ENCODE measurements around the gene UBASH3A. TPM values are rescaled to one million over a fixed set of nuclear protein-coding genes. Genes with fewer than 3 reads are reported as not detected.

UBASH3A gene
- polyA plus RNA-seq, 3 donors = not detected

DNA sequence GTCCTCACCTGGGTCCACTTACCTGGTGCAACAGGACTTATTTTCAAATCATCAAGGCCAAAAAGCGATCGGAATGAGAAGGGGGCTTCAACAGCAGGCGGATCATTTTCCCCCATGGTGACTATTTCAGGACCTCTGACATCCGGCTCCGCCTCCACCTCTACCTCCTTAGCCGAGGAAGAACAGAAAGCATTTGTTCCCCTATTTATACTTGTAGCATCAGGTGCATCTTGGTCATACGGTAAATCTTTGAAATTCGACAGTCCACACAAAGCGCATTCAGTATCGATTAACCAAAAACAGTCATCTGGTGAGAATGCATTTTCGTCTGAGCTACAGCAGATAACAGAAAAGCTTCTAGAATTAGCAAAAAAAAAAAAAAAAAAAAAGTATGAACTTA is 8.4 kb upstream of the UBASH3A start:
- H3K27ac Mint-ChIP-seq = no peak overlapping the region
- no peak overlapping the region for H3K4me3 Mint-ChIP-seq
- TF ChIP-seq, protein P1, sequence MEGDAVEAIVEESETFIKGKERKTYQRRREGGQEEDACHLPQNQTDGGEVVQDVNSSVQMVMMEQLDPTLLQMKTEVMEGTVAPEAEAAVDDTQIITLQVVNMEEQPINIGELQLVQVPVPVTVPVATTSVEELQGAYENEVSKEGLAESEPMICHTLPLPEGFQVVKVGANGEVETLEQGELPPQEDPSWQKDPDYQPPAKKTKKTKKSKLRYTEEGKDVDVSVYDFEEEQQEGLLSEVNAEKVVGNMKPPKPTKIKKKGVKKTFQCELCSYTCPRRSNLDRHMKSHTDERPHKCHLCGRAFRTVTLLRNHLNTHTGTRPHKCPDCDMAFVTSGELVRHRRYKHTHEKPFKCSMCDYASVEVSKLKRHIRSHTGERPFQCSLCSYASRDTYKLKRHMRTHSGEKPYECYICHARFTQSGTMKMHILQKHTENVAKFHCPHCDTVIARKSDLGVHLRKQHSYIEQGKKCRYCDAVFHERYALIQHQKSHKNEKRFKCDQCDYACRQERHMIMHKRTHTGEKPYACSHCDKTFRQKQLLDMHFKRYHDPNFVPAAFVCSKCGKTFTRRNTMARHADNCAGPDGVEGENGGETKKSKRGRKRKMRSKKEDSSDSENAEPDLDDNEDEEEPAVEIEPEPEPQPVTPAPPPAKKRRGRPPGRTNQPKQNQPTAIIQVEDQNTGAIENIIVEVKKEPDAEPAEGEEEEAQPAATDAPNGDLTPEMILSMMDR (IDR thresholded peaks at IDR 0.05) = no peak
- peaks cover 0 to 5% (median 0%) of the 10 kb centered on the region in 3 donors for H3K27me3 Mint-ChIP-seq (ENCODE audit: low read depth in 3 of 3)
- no peaks in the 10 kb centered on the region for H3K4me1 Mint-ChIP-seq
- peaks cover 0 to 1% (median 0%) of the 10 kb centered on the region in 7 donors for H3K9me3 Mint-ChIP-seq
- WGBS (ENCODE audit: insufficient coverage) = 79% methylated on average over 4 of the region's 11 CpGs
- Histone ChIP-seq H3K79me2 (ENCODE audit: insufficient read depth, low read length) (no peaks in the 10 kb centered on the region), H3K4me1 (ENCODE audit: control insufficient read depth in 1 of 2, insufficient read depth in 2 of 2, low read length in 2 of 2) (no peaks in the 10 kb centered on the region), H3K4me3 (replicated peaks in 1 of 3; ENCODE audit: low read depth in 2 of 3, low read length in 3 of 3) (no peak overlapping the region), H3K27ac (ENCODE audit: low read depth in 1 of 2, low read length in 2 of 2) (no peak overlapping the region), H3K9me3 (replicated peaks in 1 of 2; ENCODE audit: control insufficient read depth in 1 of 2, insufficient read depth in 1 of 2, low read length in 2 of 2) (no peaks in the 10 kb centered on the region), H3K27me3 (ENCODE audit: control insufficient read depth in 2 of 2, insufficient read depth in 2 of 2, low read length in 2 of 2) (no peaks in the 10 kb centered on the region), H3K9ac (ENCODE audit: insufficient read depth, low read length, poor library complexity, severe bottlenecking) (no peak overlapping the region), H4K20me1 (ENCODE audit: insufficient read depth, low read length) (no peaks in the 10 kb centered on the region), H3K36me3 (replicated peaks in 1 of 2; ENCODE audit: control insufficient read depth in 1 of 2, insufficient read depth in 2 of 2, low read length in 2 of 2) (no peaks in the 10 kb centered on the region), H3K4me2 (replicated peaks; ENCODE audit: extremely low read depth, low read length, poor library complexity, severe bottlenecking) (no peak overlapping the region), H2AFZ (ENCODE audit: insufficient read depth, low read depth, low read length, poor library complexity, severe bottlenecking) (no peak overlapping the region)
- H3K36me3 Mint-ChIP-seq = no peaks in the 10 kb centered on the region
- DNase-seq = no peak
- intact Hi-C loops (cut with micrococcal nuclease) = no loop called here

DNA sequence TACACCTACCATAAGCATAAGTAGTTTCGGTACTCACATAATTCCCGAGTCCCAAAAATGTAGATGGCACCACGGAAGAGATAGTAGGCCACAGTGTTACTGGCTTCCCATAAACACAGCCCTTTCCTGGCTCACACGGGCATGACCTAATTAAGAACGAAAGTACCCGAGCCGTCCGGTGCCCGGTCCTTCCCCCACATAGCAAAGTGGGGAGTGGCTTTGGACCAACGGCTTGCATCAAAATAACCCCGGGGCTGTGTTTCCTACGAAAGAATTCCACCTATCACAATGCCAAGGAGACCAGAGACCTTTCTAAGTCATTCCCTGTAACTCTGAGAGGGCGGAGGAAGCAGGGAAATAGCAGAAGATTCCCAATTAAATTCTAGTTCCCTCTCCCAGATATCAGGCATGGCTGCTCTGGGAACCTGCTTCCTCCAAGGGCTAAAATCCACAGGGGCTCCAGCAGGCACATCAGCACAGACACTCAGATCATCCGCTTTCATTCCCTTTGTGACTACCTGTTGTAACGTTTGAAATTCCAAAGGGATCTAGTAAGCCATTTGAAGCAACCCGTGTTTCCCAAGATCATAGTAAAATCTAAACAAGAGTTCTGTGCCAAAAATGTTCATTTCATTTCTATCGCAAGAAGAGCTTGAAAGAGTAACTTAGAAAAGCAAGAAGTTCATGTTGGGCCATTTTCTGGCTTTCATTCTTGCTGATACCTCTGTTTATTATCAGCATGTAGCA is 7.6 kb upstream of the UBASH3A start, which contains the start of gene TMPRSS3:
Gene TMPRSS3 (minus strand): TSS at position 148 of the 747 bp plus-strand sequence. CDS start 635 bp downstream, outside the sequence.
- Histone ChIP-seq H3K4me3 (replicated peaks in 1 of 3; ENCODE audit: low read depth in 2 of 3, low read length in 3 of 3) (no peak within 1 kb of the TSS), H3K4me1 (ENCODE audit: control insufficient read depth in 1 of 2, insufficient read depth in 2 of 2, low read length in 2 of 2) (no peaks in the 10 kb centered on the region), H3K27me3 (ENCODE audit: control insufficient read depth in 2 of 2, insufficient read depth in 2 of 2, low read length in 2 of 2) (no peaks in the 10 kb centered on the region), H3K36me3 (replicated peaks in 1 of 2; ENCODE audit: control insufficient read depth in 1 of 2, insufficient read depth in 2 of 2, low read length in 2 of 2) (no peaks in the 10 kb centered on the region), H3K27ac (ENCODE audit: low read depth in 1 of 2, low read length in 2 of 2) (no peak within 1 kb of the TSS), H3K4me2 (replicated peaks; ENCODE audit: extremely low read depth, low read length, poor library complexity, severe bottlenecking) (no peak within 1 kb of the TSS), H4K20me1 (ENCODE audit: insufficient read depth, low read length) (no peaks in the 10 kb centered on the region), H3K9ac (ENCODE audit: insufficient read depth, low read length, poor library complexity, severe bottlenecking) (no peak within 1 kb of the TSS), H3K9me3 (replicated peaks in 1 of 2; ENCODE audit: control insufficient read depth in 1 of 2, insufficient read depth in 1 of 2, low read length in 2 of 2) (no peaks in the 10 kb centered on the region), H2AFZ (ENCODE audit: insufficient read depth, low read depth, low read length, poor library complexity, severe bottlenecking) (no peak within 1 kb of the TSS), H3K79me2 (ENCODE audit: insufficient read depth, low read length) (no peaks in the 10 kb centered on the region)
- Mint-ChIP-seq H3K36me3 (no peaks in the 10 kb centered on the region), H3K9me3 (peaks cover 0 to 1% (median 0%) of the 10 kb centered on the region in 7 donors), H3K4me1 (no peaks in the 10 kb centered on the region), H3K4me3 (no peak within 1 kb of the TSS), H3K27ac (no peak within 1 kb of the TSS), H3K27me3 (ENCODE audit: low read depth in 3 of 3) (peaks cover 0 to 5% (median 0%) of the 10 kb centered on the region in 3 donors)
- DNase-seq = no peak
- intact Hi-C loops (cut with micrococcal nuclease) = no loop called here
- TF ChIP-seq, protein P1 (IDR thresholded peaks at IDR 0.05) = no peak
- 98% methylated on average over 15 of the region's 17 CpGs for WGBS (ENCODE audit: insufficient coverage)
